ENCODE results near the gene DYSF. TPM values are rescaled to one million over a fixed set of nuclear protein-coding genes. Genes with fewer than 3 reads are reported as not detected.

Gene DYSF
- polyA plus RNA-seq, 1 donor from 2014 or later, result 0.04 TPM

GRCh38 chr2:71559828-71560637 lies 106.7 kb downstream of the DYSF start:
- H3K9ac ChIP-seq (ENCODE audit: low read length), result no peak overlapping the region
- no peaks in the 10 kb centered on the region for H3K79me2 ChIP-seq (replicated peaks; ENCODE audit: insufficient read depth, low read length)
- H3K27ac ChIP-seq (ENCODE audit: low read length), result no peak overlapping the region
- H3F3A ChIP-seq (ENCODE audit: insufficient read depth, low read length, poor library complexity, severe bottlenecking), result no peaks in the 10 kb centered on the region
- H3K4me3 ChIP-seq (ENCODE audit: low read length), result no peak overlapping the region
- no peaks in the 10 kb centered on the region for H3K27me3 ChIP-seq (ENCODE audit: insufficient read depth, low read depth, low read length)
- no peak for TF ChIP-seq TAF1 (IDR thresholded peaks at IDR 0.05; ENCODE audit: low read depth)
- TF ChIP-seq RAD21 (conservative IDR thresholded peaks at IDR 0.05), result no peak
- no peak for TF ChIP-seq EP300 (conservative IDR thresholded peaks at IDR 0.05; ENCODE audit: poor library complexity, severe bottlenecking)
- TF ChIP-seq MXI1 (conservative IDR thresholded peaks at IDR 0.05; ENCODE audit: poor library complexity, severe bottlenecking), result no peak
- TF ChIP-seq SMC3 (conservative IDR thresholded peaks at IDR 0.05; ENCODE audit: poor library complexity), result no peak
- TF ChIP-seq CTCF (IDR thresholded peaks at IDR 0.05; ENCODE audit: poor library complexity, severe bottlenecking), result no peak
- TF ChIP-seq POLR2AphosphoS5 (IDR thresholded peaks at IDR 0.05), result no peak
- no peak for TF ChIP-seq REST (IDR thresholded peaks at IDR 0.05; ENCODE audit: borderline replicate concordance)
- no peak for TF ChIP-seq EZH2 (IDR thresholded peaks at IDR 0.05; ENCODE audit: borderline replicate concordance, insufficient read depth, low read length, poor library complexity, severe bottlenecking)
- H3K9me3 ChIP-seq (ENCODE audit: low read length), result no peaks in the 10 kb centered on the region
- no peaks in the 10 kb centered on the region for H4K20me1 ChIP-seq (ENCODE audit: insufficient read depth)
- H2AFZ ChIP-seq (ENCODE audit: low read depth, low read length), result no peak overlapping the region
- no peak overlapping the region for H3K4me2 ChIP-seq (ENCODE audit: low read length)
- no peaks in the 10 kb centered on the region for H3K36me3 ChIP-seq (ENCODE audit: insufficient read depth, low read length)
- H3K9me2 ChIP-seq (ENCODE audit: insufficient read depth, low read length), result no peaks in the 10 kb centered on the region

DNA sequence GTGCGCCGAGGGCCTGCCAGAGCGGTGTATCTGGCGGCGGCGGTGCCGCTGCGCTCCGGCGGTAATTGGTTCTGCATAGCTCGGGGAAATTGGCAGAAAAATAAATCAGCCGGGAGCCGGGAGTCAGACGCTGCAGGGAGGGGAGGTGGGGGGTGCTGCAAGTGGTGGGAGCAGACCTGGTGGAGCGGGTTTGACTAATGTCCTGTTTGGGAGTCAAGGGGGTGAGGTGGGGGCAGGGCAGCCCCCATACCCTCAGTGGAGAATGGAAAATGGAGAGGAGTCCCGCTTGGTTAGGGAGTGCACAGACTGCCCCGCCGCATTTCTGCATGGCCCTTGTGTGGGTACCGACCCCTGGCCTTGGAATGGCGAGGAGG lies 107.3 kb downstream of the DYSF start:
- Histone ChIP-seq H3K27me3 (ENCODE audit: insufficient read depth, low read depth, low read length) (no peaks in the 10 kb centered on the region), H4K20me1 (ENCODE audit: insufficient read depth) (no peaks in the 10 kb centered on the region), H3F3A (ENCODE audit: insufficient read depth, low read length, poor library complexity, severe bottlenecking) (no peaks in the 10 kb centered on the region), H3K79me2 (replicated peaks; ENCODE audit: insufficient read depth, low read length) (no peaks in the 10 kb centered on the region), H3K4me2 (ENCODE audit: low read length) (no peak overlapping the region), H3K9me2 (ENCODE audit: insufficient read depth, low read length) (no peaks in the 10 kb centered on the region), H3K36me3 (ENCODE audit: insufficient read depth, low read length) (no peaks in the 10 kb centered on the region), H3K9ac (ENCODE audit: low read length) (no peak overlapping the region), H2AFZ (ENCODE audit: low read depth, low read length) (no peak overlapping the region), H3K9me3 (ENCODE audit: low read length) (no peaks in the 10 kb centered on the region), H3K27ac (ENCODE audit: low read length) (no peak overlapping the region), H3K4me3 (ENCODE audit: low read length) (no peak overlapping the region)
- TF ChIP-seq EP300 (conservative IDR thresholded peaks at IDR 0.05; ENCODE audit: poor library complexity, severe bottlenecking) (no peak), TAF1 (IDR thresholded peaks at IDR 0.05; ENCODE audit: low read depth) (no peak), CTCF (IDR thresholded peaks at IDR 0.05; ENCODE audit: poor library complexity, severe bottlenecking) (no peak), REST (IDR thresholded peaks at IDR 0.05; ENCODE audit: borderline replicate concordance) (no peak), SMC3 (conservative IDR thresholded peaks at IDR 0.05; ENCODE audit: poor library complexity) (no peak), POLR2AphosphoS5 (IDR thresholded peaks at IDR 0.05) (no peak), RAD21 (conservative IDR thresholded peaks at IDR 0.05) (no peak), MXI1 (conservative IDR thresholded peaks at IDR 0.05; ENCODE audit: poor library complexity, severe bottlenecking) (no peak), EZH2 (IDR thresholded peaks at IDR 0.05; ENCODE audit: borderline replicate concordance, insufficient read depth, low read length, poor library complexity, severe bottlenecking) (no peak)

Measured in neural cell (in vitro differentiated cells).